A549 (cell line): ENCODE data around the gene VSIG1.

Experiments
- CTCF ChIP-seq: fragments of >200 bp; sonication (Bioruptor Twin); formaldehyde crosslinking; IDR thresholded peaks from 3 replicates; pipeline ENCODE4 v1.5.1; 2016
- EP300 ChIP-seq, 2 experiments: fragments of >200 bp; sonication (Bioruptor Twin); formaldehyde crosslinking; IDR thresholded peaks; 2 replicates in 1 of 2; 3 replicates in 1 of 2; pipeline ENCODE4 v1.6.1; 2016 to 2017
- HMGXB4 ChIP-seq: fragments of 250-450 bp; sonication (Bioruptor Pico); IDR thresholded peaks from 2 replicates; pipeline ENCODE4 v1.5.0; 2021; ENCODE audit warnings: mild to moderate bottlenecking, moderate library complexity, borderline replicate concordance
- JUN ChIP-seq, 2 experiments: fragments of >200 bp; sonication (Bioruptor Twin); formaldehyde crosslinking; IDR thresholded peaks; 2 replicates in 1 of 2; 3 replicates in 1 of 2; pipeline ENCODE4 v1.6.1; 2016 to 2017
- KDM5A ChIP-seq: fragments of 200-600 bp; sonication (generic); IDR thresholded peaks from 2 replicates; pipeline ENCODE4 v1.6.1; 2016; ENCODE audit warnings: antibody characterized with exemption, mild to moderate bottlenecking
- MAZ ChIP-seq: fragments of 150-350 bp; IDR thresholded peaks from 2 replicates; pipeline ENCODE4 v1.6.1; 2014; ENCODE audit warnings: antibody characterized with exemption, low read depth, low read length, borderline replicate concordance
- POLR2A ChIP-seq: IDR thresholded peaks from 2 replicates; pipeline ENCODE4 v1.6.1; 2012; ENCODE audit warnings: mild to moderate bottlenecking, low read length
- RNF2 ChIP-seq: fragments of 200-600 bp; sonication (generic); IDR thresholded peaks from 2 replicates; pipeline ENCODE4 v1.6.1; 2016; ENCODE audit warnings: low read depth, mild to moderate bottlenecking, antibody characterized with exemption, moderate library complexity, borderline replicate concordance
- TF ChIP-seq, protein P1 (sequence below): fragments of 450-650 bp; IDR thresholded peaks from 2 replicates; pipeline ENCODE4 v1.6.1; 2014; ENCODE audit warnings: antibody characterized with exemption

DNA sequence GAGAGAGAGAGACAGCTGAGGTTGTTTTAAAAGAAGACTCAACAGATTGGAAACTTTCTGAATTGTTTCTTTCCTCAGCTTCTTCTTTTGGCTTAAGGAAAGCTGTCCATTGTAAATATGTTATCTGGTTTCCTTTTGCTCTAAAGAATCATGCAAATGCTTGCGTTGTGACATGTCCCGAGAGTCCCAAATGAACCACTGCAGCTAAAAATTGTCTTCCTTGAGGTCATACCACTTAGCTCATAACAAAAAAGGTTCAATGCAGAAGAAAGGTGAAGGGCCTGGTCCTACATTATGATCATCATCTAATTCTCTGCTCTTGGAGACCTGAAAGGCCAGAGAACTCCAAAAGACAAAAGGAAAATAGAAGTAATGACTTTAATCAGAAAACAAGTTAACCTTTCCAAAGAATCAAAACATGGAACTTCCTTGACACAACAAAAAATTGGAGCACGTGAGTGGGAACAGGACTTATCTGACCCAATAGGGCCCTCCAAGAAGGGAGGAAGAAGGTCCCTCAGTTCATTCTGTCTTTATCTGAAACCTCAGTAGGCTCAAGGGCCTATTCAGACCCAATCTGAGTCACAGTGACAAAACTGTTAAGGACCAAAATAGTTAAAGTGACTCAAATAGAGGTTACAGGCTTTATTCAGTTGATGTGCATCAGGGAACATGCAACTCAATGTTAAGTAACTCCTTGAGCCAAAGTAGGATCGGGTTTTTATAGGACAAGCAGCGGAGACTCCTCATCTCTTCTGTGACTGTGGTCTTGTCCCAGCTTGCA lies 14.7 kb upstream of the VSIG1 start:
- no peak for TF ChIP-seq JUN (IDR thresholded peaks at IDR 0.05)
- no peak for TF ChIP-seq CTCF
- no peak for TF ChIP-seq POLR2A
- no peak for TF ChIP-seq HMGXB4 (CRISPR knock-in tag)
- TF ChIP-seq RNF2 = no peak
- TF ChIP-seq EP300 (IDR thresholded peaks at IDR 0.05) = no peak
- TF ChIP-seq MAZ = no peak
- no peak for TF ChIP-seq KDM5A
- TF ChIP-seq, protein P1, sequence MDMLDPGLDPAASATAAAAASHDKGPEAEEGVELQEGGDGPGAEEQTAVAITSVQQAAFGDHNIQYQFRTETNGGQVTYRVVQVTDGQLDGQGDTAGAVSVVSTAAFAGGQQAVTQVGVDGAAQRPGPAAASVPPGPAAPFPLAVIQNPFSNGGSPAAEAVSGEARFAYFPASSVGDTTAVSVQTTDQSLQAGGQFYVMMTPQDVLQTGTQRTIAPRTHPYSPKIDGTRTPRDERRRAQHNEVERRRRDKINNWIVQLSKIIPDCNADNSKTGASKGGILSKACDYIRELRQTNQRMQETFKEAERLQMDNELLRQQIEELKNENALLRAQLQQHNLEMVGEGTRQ = no peak
